Neural cell (in vitro differentiated cells): ENCODE data around the gene AARS2. TPM values are rescaled to one million over a fixed set of nuclear protein-coding genes. Genes with fewer than 3 reads are reported as not detected.

Experiments
- H2AFZ ChIP-seq: fragments of 200-600, 300-800 bp; sonication (generic), shearing (Covaris generic); 2 replicates; pipeline ENCODE4 v1.6.0; 2014; ENCODE audit warnings: low read depth, mild to moderate bottlenecking, antibody characterized with exemption, low read length, moderate library complexity
- H3F3A ChIP-seq: fragments of 200-600 bp; shearing (Covaris generic); 2 replicates; pipeline ENCODE4 v1.6.1; 2016; ENCODE audit warnings: mild to moderate bottlenecking, moderate library complexity, mixed read lengths, antibody characterized with exemption, low read length; ENCODE audit not compliant: insufficient read depth, poor library complexity, severe bottlenecking
- H3K27ac ChIP-seq: fragments of 200-600, 300-800 bp; sonication (generic), shearing (Covaris generic); 2 replicates; pipeline ENCODE4 v1.5.1; 2014; ENCODE audit warnings: mild to moderate bottlenecking, low read length, moderate library complexity
- H3K27me3 ChIP-seq: fragments of 300-800, 200-600 bp; sonication (generic), shearing (Covaris generic); 2 replicates; pipeline ENCODE4 v1.6.0; 2014; ENCODE audit warnings: mild to moderate bottlenecking, low read depth, low read length, moderate library complexity; ENCODE audit not compliant: insufficient read depth
- H3K36me3 ChIP-seq: fragments of 300-800, 200-600 bp; sonication (generic), shearing (Covaris generic); 2 replicates; pipeline ENCODE4 v1.5.1; 2014; ENCODE audit warnings: mild to moderate bottlenecking, antibody characterized with exemption, low read length, moderate library complexity; ENCODE audit not compliant: insufficient read depth
- H3K4me2 ChIP-seq: fragments of 300-800, 200-600 bp; sonication (generic), shearing (Covaris generic); 2 replicates; pipeline ENCODE4 v1.6.0; 2014; ENCODE audit warnings: mild to moderate bottlenecking, low read length
- H3K4me3 ChIP-seq: fragments of 300-800, 200-600 bp; sonication (generic), shearing (Covaris generic); 2 replicates; pipeline ENCODE4 v1.5.1; 2014; ENCODE audit warnings: mild to moderate bottlenecking, low read length, moderate library complexity
- H3K79me2 ChIP-seq: fragments of 200-600 bp; shearing (Covaris generic); replicated peaks from 2 replicates; pipeline ENCODE4 v1.6.0; 2014; ENCODE audit warnings: mild to moderate bottlenecking, low read length, moderate library complexity; ENCODE audit not compliant: insufficient read depth
- H3K9ac ChIP-seq: fragments of 300-800, 200-600 bp; sonication (generic), shearing (Covaris generic); 2 replicates; pipeline ENCODE4 v1.6.1; 2016; ENCODE audit warnings: mild to moderate bottlenecking, low read length, mixed read lengths
- H3K9me2 ChIP-seq: fragments of 200-600 bp; shearing (Covaris generic); 2 replicates; pipeline ENCODE4 v1.6.1; 2016; ENCODE audit warnings: mild to moderate bottlenecking, low read length, mixed read lengths; ENCODE audit not compliant: insufficient read depth
- H3K9me3 ChIP-seq: fragments of 200-600, 300-800 bp; sonication (generic), shearing (Covaris generic); 2 replicates; pipeline ENCODE4 v1.6.1; 2016; ENCODE audit warnings: mild to moderate bottlenecking, mixed run types, low read length, moderate library complexity, mixed read lengths
- H4K20me1 ChIP-seq: fragments of 200-600 bp; shearing (Covaris generic); 2 replicates; pipeline ENCODE4 v1.6.1; 2016; ENCODE audit warnings: mild to moderate bottlenecking, mixed run types; ENCODE audit not compliant: insufficient read depth
- EP300 ChIP-seq: fragments of 450-650 bp; conservative IDR thresholded peaks from 2 replicates; pipeline ENCODE4 v1.6.1; 2014; ENCODE audit warnings: antibody characterized with exemption, mild to moderate bottlenecking, moderate library complexity; ENCODE audit not compliant: poor library complexity, severe bottlenecking
- EZH2 ChIP-seq: fragments of 200-600, 300-800 bp; shearing (Covaris generic), sonication (generic); IDR thresholded peaks from 2 replicates; pipeline ENCODE4 v1.6.1; 2014; ENCODE audit warnings: antibody characterized with exemption, low read length, borderline replicate concordance, mild to moderate bottlenecking; ENCODE audit not compliant: insufficient read depth, poor library complexity, severe bottlenecking
- MXI1 ChIP-seq: fragments of 450-650 bp; conservative IDR thresholded peaks from 2 replicates; pipeline ENCODE4 v1.6.1; 2014; ENCODE audit warnings: antibody characterized with exemption, mild to moderate bottlenecking; ENCODE audit not compliant: poor library complexity, severe bottlenecking
- POLR2AphosphoS5 ChIP-seq: IDR thresholded peaks from 2 replicates; pipeline ENCODE4 v1.6.1; 2012
- RAD21 ChIP-seq: fragments of 450-650 bp; conservative IDR thresholded peaks from 2 replicates; pipeline ENCODE4 v1.6.1; 2014; ENCODE audit warnings: antibody characterized with exemption, mild to moderate bottlenecking, moderate library complexity
- SMC3 ChIP-seq: fragments of 450-650 bp; conservative IDR thresholded peaks from 2 replicates; pipeline ENCODE4 v1.6.1; 2014; ENCODE audit warnings: antibody characterized with exemption, mild to moderate bottlenecking, moderate library complexity; ENCODE audit not compliant: poor library complexity
- TAF1 ChIP-seq: IDR thresholded peaks from 2 replicates; pipeline ENCODE4 v1.6.1; 2012; ENCODE audit warnings: low read depth
- polyA plus RNA-seq: library from polyadenylated mRNA; depleted of rRNA; stranded (reverse); fragments of >200 nt; gene quantifications from 2 replicates; pipeline ENCODE4 v1.2.3, GENCODE V29; 2014
- TF ChIP-seq, protein P1 (sequence below): IDR thresholded peaks from 2 replicates; pipeline ENCODE4 v1.6.1; 2012; ENCODE audit warnings: borderline replicate concordance
- TF ChIP-seq, protein P2 (sequence below): fragments of 450-650 bp; IDR thresholded peaks from 2 replicates; pipeline ENCODE4 v1.5.1; 2014; ENCODE audit warnings: antibody characterized with exemption, mild to moderate bottlenecking, moderate library complexity; ENCODE audit not compliant: poor library complexity, severe bottlenecking

Gene AARS2
- polyA plus RNA-seq, 1 donor from 2014 or later = 12.6 TPM

DNA sequence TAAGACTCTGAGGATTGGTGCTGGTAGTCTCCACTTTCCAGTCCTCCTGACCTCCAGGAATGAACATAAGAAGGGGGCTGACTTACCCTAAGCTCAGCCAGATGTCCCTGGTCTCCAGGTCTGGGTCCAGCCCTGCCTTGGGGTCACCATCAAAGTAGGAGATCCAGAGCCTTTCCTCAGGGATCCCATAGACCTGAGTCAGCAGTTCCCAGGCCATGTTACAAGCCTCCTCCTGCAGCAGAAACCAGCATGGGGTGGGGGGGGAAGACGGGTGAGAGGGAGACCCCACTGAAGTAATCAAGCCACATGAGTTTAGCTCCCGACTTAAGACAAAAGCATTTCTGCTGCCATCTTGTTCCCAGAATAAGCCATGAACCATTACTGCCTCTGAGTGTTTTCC, 1.8 kb downstream of the AARS2 start:
- Histone ChIP-seq H4K20me1 (no peaks in the 10 kb centered on the region), H3K4me2 (no peak overlapping the region), H2AFZ (no peak overlapping the region), H3K9me3 (no peaks in the 10 kb centered on the region), H3K79me2 (peaks cover 7% of the 10 kb centered on the region), H3F3A (no peaks in the 10 kb centered on the region), H3K27ac (no peak overlapping the region), H3K4me3 (peak overlapping the region; percentile 98), H3K9ac (no peak overlapping the region), H3K9me2 (no peaks in the 10 kb centered on the region), H3K27me3 (no peaks in the 10 kb centered on the region), H3K36me3 (peaks cover 7% of the 10 kb centered on the region)
- no peak for TF ChIP-seq SMC3

- H4K20me1 ChIP-seq = no peaks in the 10 kb centered on the region
- H3K27ac ChIP-seq = no peak overlapping the region
- H3K4me3 ChIP-seq = no peak overlapping the region
- H3K9me2 ChIP-seq = no peaks in the 10 kb centered on the region
- H3K36me3 ChIP-seq = peaks cover 7% of the 10 kb centered on the region
- no peaks in the 10 kb centered on the region for H3K9me3 ChIP-seq
- peaks cover 7% of the 10 kb centered on the region for H3K79me2 ChIP-seq
- no peak overlapping the region for H3K4me2 ChIP-seq
- H3F3A ChIP-seq = no peaks in the 10 kb centered on the region
- no peak overlapping the region for H3K9ac ChIP-seq
- H2AFZ ChIP-seq = no peak overlapping the region
- H3K27me3 ChIP-seq = no peaks in the 10 kb centered on the region
- TF ChIP-seq SMC3 = no peak
Measured at GRCh38 chr6:44310241-44310640, 2.9 kb downstream of the AARS2 start.

DNA sequence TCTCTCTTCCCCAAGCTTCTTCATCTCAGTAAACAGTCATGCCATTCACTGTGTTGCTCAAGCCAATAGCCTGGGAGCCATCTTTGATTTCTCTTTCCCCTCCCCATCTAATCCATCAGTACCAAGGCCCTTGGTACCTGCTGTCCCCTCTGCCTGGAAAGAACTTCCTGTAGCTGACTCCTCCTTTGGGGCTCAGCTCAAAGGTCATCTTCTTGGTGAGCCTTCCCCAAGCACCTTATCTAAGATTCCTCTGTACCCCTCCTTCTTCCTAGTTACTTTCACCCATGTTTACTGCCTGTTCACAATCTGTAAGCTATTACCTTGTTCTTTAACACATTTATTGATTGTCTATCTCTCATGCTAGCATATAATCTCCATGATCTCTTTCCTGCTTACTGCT, 3.5 kb downstream of the AARS2 start:
- no peak overlapping the region for H3K4me3 ChIP-seq
- H3K4me2 ChIP-seq = no peak overlapping the region
- no peak overlapping the region for H3K9ac ChIP-seq
- H3K9me2 ChIP-seq = no peaks in the 10 kb centered on the region
- TF ChIP-seq, protein P1, sequence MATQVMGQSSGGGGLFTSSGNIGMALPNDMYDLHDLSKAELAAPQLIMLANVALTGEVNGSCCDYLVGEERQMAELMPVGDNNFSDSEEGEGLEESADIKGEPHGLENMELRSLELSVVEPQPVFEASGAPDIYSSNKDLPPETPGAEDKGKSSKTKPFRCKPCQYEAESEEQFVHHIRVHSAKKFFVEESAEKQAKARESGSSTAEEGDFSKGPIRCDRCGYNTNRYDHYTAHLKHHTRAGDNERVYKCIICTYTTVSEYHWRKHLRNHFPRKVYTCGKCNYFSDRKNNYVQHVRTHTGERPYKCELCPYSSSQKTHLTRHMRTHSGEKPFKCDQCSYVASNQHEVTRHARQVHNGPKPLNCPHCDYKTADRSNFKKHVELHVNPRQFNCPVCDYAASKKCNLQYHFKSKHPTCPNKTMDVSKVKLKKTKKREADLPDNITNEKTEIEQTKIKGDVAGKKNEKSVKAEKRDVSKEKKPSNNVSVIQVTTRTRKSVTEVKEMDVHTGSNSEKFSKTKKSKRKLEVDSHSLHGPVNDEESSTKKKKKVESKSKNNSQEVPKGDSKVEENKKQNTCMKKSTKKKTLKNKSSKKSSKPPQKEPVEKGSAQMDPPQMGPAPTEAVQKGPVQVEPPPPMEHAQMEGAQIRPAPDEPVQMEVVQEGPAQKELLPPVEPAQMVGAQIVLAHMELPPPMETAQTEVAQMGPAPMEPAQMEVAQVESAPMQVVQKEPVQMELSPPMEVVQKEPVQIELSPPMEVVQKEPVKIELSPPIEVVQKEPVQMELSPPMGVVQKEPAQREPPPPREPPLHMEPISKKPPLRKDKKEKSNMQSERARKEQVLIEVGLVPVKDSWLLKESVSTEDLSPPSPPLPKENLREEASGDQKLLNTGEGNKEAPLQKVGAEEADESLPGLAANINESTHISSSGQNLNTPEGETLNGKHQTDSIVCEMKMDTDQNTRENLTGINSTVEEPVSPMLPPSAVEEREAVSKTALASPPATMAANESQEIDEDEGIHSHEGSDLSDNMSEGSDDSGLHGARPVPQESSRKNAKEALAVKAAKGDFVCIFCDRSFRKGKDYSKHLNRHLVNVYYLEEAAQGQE = no peak
- TF ChIP-seq SMC3 (no peak), RAD21 (no peak), TAF1 (no peak), EP300 (no peak), POLR2AphosphoS5 (no peak), EZH2 (no peak), MXI1 (no peak)
- TF ChIP-seq, protein P2, sequence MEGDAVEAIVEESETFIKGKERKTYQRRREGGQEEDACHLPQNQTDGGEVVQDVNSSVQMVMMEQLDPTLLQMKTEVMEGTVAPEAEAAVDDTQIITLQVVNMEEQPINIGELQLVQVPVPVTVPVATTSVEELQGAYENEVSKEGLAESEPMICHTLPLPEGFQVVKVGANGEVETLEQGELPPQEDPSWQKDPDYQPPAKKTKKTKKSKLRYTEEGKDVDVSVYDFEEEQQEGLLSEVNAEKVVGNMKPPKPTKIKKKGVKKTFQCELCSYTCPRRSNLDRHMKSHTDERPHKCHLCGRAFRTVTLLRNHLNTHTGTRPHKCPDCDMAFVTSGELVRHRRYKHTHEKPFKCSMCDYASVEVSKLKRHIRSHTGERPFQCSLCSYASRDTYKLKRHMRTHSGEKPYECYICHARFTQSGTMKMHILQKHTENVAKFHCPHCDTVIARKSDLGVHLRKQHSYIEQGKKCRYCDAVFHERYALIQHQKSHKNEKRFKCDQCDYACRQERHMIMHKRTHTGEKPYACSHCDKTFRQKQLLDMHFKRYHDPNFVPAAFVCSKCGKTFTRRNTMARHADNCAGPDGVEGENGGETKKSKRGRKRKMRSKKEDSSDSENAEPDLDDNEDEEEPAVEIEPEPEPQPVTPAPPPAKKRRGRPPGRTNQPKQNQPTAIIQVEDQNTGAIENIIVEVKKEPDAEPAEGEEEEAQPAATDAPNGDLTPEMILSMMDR = no peak
- no peak overlapping the region for H3K27ac ChIP-seq
- no peak overlapping the region for H2AFZ ChIP-seq
- H4K20me1 ChIP-seq = no peaks in the 10 kb centered on the region
- H3K27me3 ChIP-seq = no peaks in the 10 kb centered on the region
- H3F3A ChIP-seq = no peaks in the 10 kb centered on the region
- peaks cover 7% of the 10 kb centered on the region for H3K79me2 ChIP-seq
- H3K36me3 ChIP-seq = peaks cover 7% of the 10 kb centered on the region
- no peaks in the 10 kb centered on the region for H3K9me3 ChIP-seq
